IMR-90 (cell line): ENCODE results near the gene KLHL13. TPM values are rescaled to one million over a fixed set of nuclear protein-coding genes. Genes with fewer than 3 reads are reported as not detected.

ENCODE experiments used
- ATAC-seq: fragments of 200-7000 bp; cut with Tn5 transposase; 2 replicates; pipeline ENCODE4 v1.9.1; 2020; ENCODE audit warnings: low read depth, mild to moderate bottlenecking, moderate library complexity
- BruUV-seq: library from RNA; stranded (reverse); fragments of 400-500 nt; replicated peaks from 2 replicates; lab custom pipeline; 2021; lab: Mats Ljungman, UMichigan
- CTCF ChIA-PET: fragments of 300-600 bp; formaldehyde crosslinking; extraction: SDS; loops from one replicate; lab custom pipeline; 2021; ENCODE audit warnings: antibody characterized with exemption; lab: Yijun Ruan, JAX
- POLR2A ChIA-PET: fragments of 300-600 bp; sonication (Branson Sonifier 250); formaldehyde crosslinking; loops from one replicate; lab custom pipeline; 2022; ENCODE audit warnings: antibody characterized with exemption; ENCODE audit not compliant: unreplicated experiment; lab: Charles Lee
- DNase-seq: peaks from one replicate; pipeline ENCODE4 v3.0.0; 2013
- H2AFZ ChIP-seq: replicated peaks from 2 replicates; pipeline ENCODE3; 2013; ENCODE audit warnings: low read length, mild to moderate bottlenecking; ENCODE audit not compliant: poor library complexity
- H2AK5ac ChIP-seq: 2 replicates; pipeline ENCODE4 v1.6.1; 2013; ENCODE audit warnings: low read depth, low read length, inconsistent platforms
- H2AK9ac ChIP-seq: replicated peaks from 2 replicates; pipeline ENCODE3; 2013; ENCODE audit warnings: mild to moderate bottlenecking, low read depth, low read length, moderate library complexity; ENCODE audit not compliant: poor library complexity
- H2BK120ac ChIP-seq: 2 replicates; pipeline ENCODE4 v1.6.1; 2013; ENCODE audit warnings: low read depth, low read length, inconsistent platforms
- H2BK15ac ChIP-seq: 3 replicates; pipeline ENCODE4 v1.6.1; 2013; ENCODE audit warnings: low read depth, low read length, inconsistent platforms
- H2BK20ac ChIP-seq: 2 replicates; pipeline ENCODE4 v1.6.1; 2013; ENCODE audit warnings: low read depth, mild to moderate bottlenecking, inconsistent platforms, low read length, moderate library complexity
- H2BK5ac ChIP-seq: 2 replicates; pipeline ENCODE4 v1.6.1; 2013; ENCODE audit warnings: mild to moderate bottlenecking, low read depth, low read length, inconsistent platforms; ENCODE audit not compliant: poor library complexity, severe bottlenecking
- H3K14ac ChIP-seq: replicated peaks from 2 replicates; pipeline ENCODE4 v1.6.1; 2013; ENCODE audit warnings: low read depth, low read length, inconsistent platforms
- H3K18ac ChIP-seq: 2 replicates; pipeline ENCODE4 v1.6.1; 2013; ENCODE audit warnings: low read depth, low read length, control low read depth
- H3K23ac ChIP-seq: 2 replicates; pipeline ENCODE4 v1.6.1; 2013; ENCODE audit warnings: low read depth, low read length, inconsistent platforms
- H3K27ac ChIP-seq: 2 replicates; pipeline ENCODE4 v1.5.1; 2013; ENCODE audit warnings: mild to moderate bottlenecking, control low read depth, low read length; ENCODE audit not compliant: insufficient read depth
- H3K27me3 ChIP-seq: 2 replicates; pipeline ENCODE4 v1.6.1; 2013; ENCODE audit warnings: low read length; ENCODE audit not compliant: control insufficient read depth, insufficient read depth
- H3K36me3 ChIP-seq: 2 replicates; pipeline ENCODE4 v1.6.1; 2013; ENCODE audit warnings: low read length, mixed read lengths; ENCODE audit not compliant: control insufficient read depth, insufficient read depth
- H3K4ac ChIP-seq: 2 replicates; pipeline ENCODE4 v1.6.1; 2013; ENCODE audit warnings: low read depth, low read length, inconsistent platforms
- H3K4me1 ChIP-seq: 2 replicates; pipeline ENCODE4 v1.6.1; 2013; ENCODE audit warnings: low read length, mixed read lengths; ENCODE audit not compliant: control insufficient read depth, insufficient read depth
- H3K4me2 ChIP-seq: 2 replicates; pipeline ENCODE4 v1.6.1; 2013; ENCODE audit warnings: low read depth, mild to moderate bottlenecking, control low read depth, low read length, moderate library complexity
- H3K4me3 ChIP-seq: 2 replicates; pipeline ENCODE4 v1.5.1; 2013; ENCODE audit warnings: low read depth, mild to moderate bottlenecking, control low read depth, low read length, moderate library complexity; ENCODE audit not compliant: insufficient read depth
- H3K56ac ChIP-seq: 2 replicates; pipeline ENCODE4 v1.6.1; 2013; ENCODE audit warnings: low read length, inconsistent platforms; ENCODE audit not compliant: insufficient read depth; ENCODE audit errors: extremely low read depth
- H3K79me1 ChIP-seq, 2 experiments: 2 replicates each; pipeline ENCODE4 v1.6.1; 2013; ENCODE audit warnings: low read length in 2 of 2, inconsistent platforms in 1 of 2, low read depth in 1 of 2
- H3K9ac ChIP-seq: 2 replicates; pipeline ENCODE4 v1.6.1; 2013; ENCODE audit warnings: low read depth, low read length, control low read depth
- H3K9me1 ChIP-seq: 2 replicates; pipeline ENCODE4 v1.6.1; 2013; ENCODE audit warnings: low read length, inconsistent platforms; ENCODE audit not compliant: insufficient read depth
- H3K9me3 ChIP-seq: 2 replicates; pipeline ENCODE4 v1.6.1; 2013; ENCODE audit warnings: low read length; ENCODE audit not compliant: control insufficient read depth, insufficient read depth
- H4K20me1 ChIP-seq: 2 replicates; pipeline ENCODE4 v1.6.1; 2013; ENCODE audit warnings: low read length, inconsistent platforms; ENCODE audit not compliant: insufficient read depth
- H4K5ac ChIP-seq: 2 replicates; pipeline ENCODE4 v1.6.1; 2013; ENCODE audit warnings: mild to moderate bottlenecking, low read depth, low read length, control low read depth
- H4K8ac ChIP-seq, 2 experiments: 2 replicates each; pipeline ENCODE4 v1.6.1; 2013; ENCODE audit warnings: low read depth in 2 of 2, low read length in 2 of 2, control low read depth in 1 of 2, inconsistent platforms in 1 of 2
- H4K91ac ChIP-seq: 2 replicates; pipeline ENCODE4 v1.6.1; 2013; ENCODE audit warnings: low read depth, low read length, inconsistent platforms; ENCODE audit not compliant: insufficient read depth
- BHLHE40 ChIP-seq: fragments of 150-350 bp; IDR thresholded peaks from 2 replicates; pipeline ENCODE4 v1.6.1; 2016; ENCODE audit warnings: mild to moderate bottlenecking, low read depth, low read length
- CEBPB ChIP-seq: IDR thresholded peaks from 2 replicates; pipeline ENCODE4 v1.6.1; 2012; ENCODE audit warnings: low read depth, low read length, improper control_type of control experiment
- CHD1 ChIP-seq: IDR thresholded peaks from 2 replicates; pipeline ENCODE4 v1.6.1; 2012; ENCODE audit warnings: low read depth, low read length, improper control_type of control experiment
- CTCF ChIP-seq: conservative IDR thresholded peaks from 2 replicates; pipeline ENCODE4 v1.5.1; 2012; ENCODE audit warnings: mild to moderate bottlenecking, low read depth, low read length, improper control_type of control experiment
- ELK1 ChIP-seq: fragments of 150-350 bp; IDR thresholded peaks from 2 replicates; pipeline ENCODE4 v1.6.1; 2016; ENCODE audit warnings: low read depth, mild to moderate bottlenecking, low read length, moderate library complexity, borderline replicate concordance
- MAFK ChIP-seq: IDR thresholded peaks from 2 replicates; pipeline ENCODE4 v1.6.1; 2012; ENCODE audit warnings: low read depth, low read length, improper control_type of control experiment
- MXI1 ChIP-seq: IDR thresholded peaks from 2 replicates; pipeline ENCODE4 v1.6.1; 2012; ENCODE audit warnings: low read depth, mild to moderate bottlenecking, low read length, moderate library complexity, borderline replicate concordance
- NFE2L2 ChIP-seq: fragments of 150-350 bp; IDR thresholded peaks from 2 replicates; pipeline ENCODE4 v1.6.1; 2016; ENCODE audit warnings: low read depth, mild to moderate bottlenecking, low read length
- POLR2A ChIP-seq: IDR thresholded peaks from 2 replicates; pipeline ENCODE4 v1.6.1; 2012; ENCODE audit warnings: mild to moderate bottlenecking, low read depth, low read length
- RCOR1 ChIP-seq: IDR thresholded peaks from 2 replicates; pipeline ENCODE4 v1.6.1; 2012; ENCODE audit warnings: mild to moderate bottlenecking, low read length, improper control_type of control experiment; ENCODE audit not compliant: insufficient replicate concordance
- SMC3 ChIP-seq: fragments of 150-350 bp; IDR thresholded peaks from 2 replicates; pipeline ENCODE4 v1.6.1; 2016; ENCODE audit warnings: low read depth, mild to moderate bottlenecking, antibody characterized with exemption, low read length, moderate library complexity
- USF2 ChIP-seq: fragments of 150-350 bp; IDR thresholded peaks from 2 replicates; pipeline ENCODE4 v1.6.1; 2017; ENCODE audit warnings: mild to moderate bottlenecking, antibody characterized with exemption, low read length, low read depth
- WGBS, 2 experiments: methylation state at CpG; one replicate each; pipeline versions ENCODE4 v1.1.5 to v1.1.7; 2013; ENCODE audit warnings: missing lambda C conversion rate in 2 of 2; ENCODE audit not compliant: insufficient read length in 1 of 2; ENCODE audit errors: extremely low coverage in 2 of 2; 5-methylcytosine and 5-hydroxymethylcytosine counted together
- dilution Hi-C: fragments of 300-500 bp; cut with HindIII; formaldehyde crosslinking; loops from one replicate; pipeline ENCODE4 v1.14.3; 2018; ENCODE audit warnings: low sequenced_read_pairs; ENCODE audit not compliant: unreplicated experiment
- in situ Hi-C: fragments of 300-500 bp; cut with MboI; formaldehyde crosslinking; loops from 3 replicates; pipeline ENCODE4 v1.14.3; 2019; ENCODE audit warnings: low sequenced_read_pairs, inconsistent platforms, mixed read lengths
- intact Hi-C: fragments of 100-400 bp; cut with micrococcal nuclease; formaldehyde crosslinking; loops from 2 replicates; pipeline ENCODE4 v1.10.0; 2022
- polyA plus RNA-seq, 3 experiments: library from polyadenylated mRNA; depleted of rRNA; stranded (reverse); fragments of >200 nt; gene quantifications; 2 replicates each; pipeline ENCODE4 v1.2.3, GENCODE V29; 2012; ENCODE audit warnings: low replicate concordance in 1 of 3
- total RNA-seq: library from RNA; depleted of rRNA; stranded (reverse); fragments of >200 nt; gene quantifications from 2 replicates; pipeline ENCODE4 v1.2.3, GENCODE V29; 2012

KLHL13 gene
- total and polyA plus RNA-seq, 2 of the 4 experiments (the other 2 are of a cell fraction) = 4.0 to 12.5 TPM

- H3K9me1 ChIP-seq = no peaks in the 10 kb centered on the region
- no TSS peak for BruUV-seq
- TF ChIP-seq CHD1 (no peak), USF2 (no peak), BHLHE40 (no peak), NFE2L2 (no peak), POLR2A (no peak), SMC3 (no peak), ELK1 (no peak), CEBPB (no peak), MAFK (no peak), CTCF (no peak), MXI1 (no peak), RCOR1 (no peak)
- ChIA-PET POLR2A (no interaction called here), CTCF (no interaction called here)
- H2BK15ac ChIP-seq = no peak overlapping the region
- dilution Hi-C loops = no loop called here
- no peak overlapping the region for H4K5ac ChIP-seq
- no peaks in the 10 kb centered on the region for H3K27me3 ChIP-seq
- H2AK9ac ChIP-seq = no peak overlapping the region
- H3K4me3 ChIP-seq = no peak overlapping the region
- no peaks in the 10 kb centered on the region for H3K36me3 ChIP-seq
- H2AK5ac ChIP-seq = no peak overlapping the region
- H2BK5ac ChIP-seq = no peak overlapping the region
- H4K91ac ChIP-seq = no peak overlapping the region
- no peak overlapping the region for H3K27ac ChIP-seq
- no peak overlapping the region for H2AFZ ChIP-seq
- no peak for ATAC-seq
- no peak overlapping the region for H3K9ac ChIP-seq
- no peaks in the 10 kb centered on the region for H3K79me1 ChIP-seq
- no peak overlapping the region for H3K56ac ChIP-seq
- no peak for DNase-seq
- in situ Hi-C loops = no loop called here
- H3K4me1 ChIP-seq = no peaks in the 10 kb centered on the region
- H2BK20ac ChIP-seq = no peak overlapping the region
- H2BK120ac ChIP-seq = no peak overlapping the region
- intact Hi-C loops = no loop called here
- no peak overlapping the region for H3K14ac ChIP-seq
- H4K20me1 ChIP-seq = no peaks in the 10 kb centered on the region
- no peaks in the 10 kb centered on the region for H3K9me3 ChIP-seq
- H3K4ac ChIP-seq = no peak overlapping the region
- H3K23ac ChIP-seq = no peak overlapping the region
- H3K18ac ChIP-seq = no peak overlapping the region
- H3K4me2 ChIP-seq = no peak overlapping the region
- WGBS, 2 experiments = 56% methylated on average over 3 of the region's 3 CpGs; no CpG with 5 or more reads in 1 of the 2 experiments
- H4K8ac ChIP-seq = no peak overlapping the region
Observed at GRCh38 chrX:118131336-118131735, 14.7 kb upstream of the KLHL13 start.
